Measurements from ENCODE around the gene CPED1.

- TF ChIP-seq CTCF (conservative IDR thresholded peaks at IDR 0.05; ENCODE audit: low read depth, low read length) (no peak), EZH2 (IDR thresholded peaks at IDR 0.05; ENCODE audit: low read length, unreplicated experiment) (no peak)
Observed at GRCh38 chr7:121186746-121187145, 198.2 kb downstream of the CPED1 start.

Data from PC-3 (cell line).